ENCODE results near the gene SLC25A6.
"Not testable (repeated sequence)": the region's sequence is repeated elsewhere in the genome, so short reads cannot be mapped to it uniquely, and the experiment has no call there.

The SLC25A6 gene

GRCh38 chrX:1380672-1381233 lies 11.2 kb downstream of the SLC25A6 start:
- no peak for DNase-seq (ENCODE audit: low read depth)
- H3K4me3 ChIP-seq (ENCODE audit: low read depth, low read length) = no peak overlapping the region
- TF ChIP-seq CTCF (IDR thresholded peaks at IDR 0.05; ENCODE audit: insufficient read depth, low read depth, low read length, missing control alignments) = no peak

GRCh38 chrX:1378306-1378759 lies 13.6 kb downstream of the SLC25A6 start:
- no peak for DNase-seq (ENCODE audit: low read depth)
- no peak for TF ChIP-seq CTCF (IDR thresholded peaks at IDR 0.05; ENCODE audit: insufficient read depth, low read depth, low read length, missing control alignments)
- no peak overlapping the region for H3K4me3 ChIP-seq (ENCODE audit: low read depth, low read length)

GRCh38 chrX:1368385-1368698 lies 23.6 kb downstream of the SLC25A6 start:
- DNase-seq (ENCODE audit: low read depth) = no peak
- H3K4me3 ChIP-seq (ENCODE audit: low read depth, low read length) = no peak overlapping the region
- no peak for TF ChIP-seq CTCF (IDR thresholded peaks at IDR 0.05; ENCODE audit: insufficient read depth, low read depth, low read length, missing control alignments)

DNA sequence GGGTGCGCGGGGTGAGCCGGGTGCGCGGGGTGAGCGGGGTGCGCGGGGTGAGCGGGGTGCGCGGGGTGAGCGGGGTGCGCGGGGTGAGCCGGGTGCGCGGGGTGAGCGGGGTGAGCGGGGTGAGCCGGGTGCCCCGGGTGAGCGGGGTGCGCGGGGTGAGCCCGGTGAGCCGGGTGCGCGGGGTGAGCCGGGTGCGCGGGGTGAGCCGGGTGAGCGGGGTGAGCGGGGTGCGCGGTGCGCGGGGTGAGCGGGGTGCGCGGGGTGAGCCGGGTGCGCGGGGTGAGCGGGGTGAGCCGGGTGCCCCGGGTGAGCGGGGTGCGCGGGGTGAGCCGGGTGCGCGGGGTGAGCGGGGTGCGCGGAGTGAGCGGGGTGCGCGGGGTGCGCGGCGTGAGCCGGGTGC lies 25.6 kb downstream of the SLC25A6 start:
- DNase-seq (ENCODE audit: low read depth); H3K4me3 ChIP-seq (ENCODE audit: low read depth, low read length): not testable (repeated sequence)

DNA sequence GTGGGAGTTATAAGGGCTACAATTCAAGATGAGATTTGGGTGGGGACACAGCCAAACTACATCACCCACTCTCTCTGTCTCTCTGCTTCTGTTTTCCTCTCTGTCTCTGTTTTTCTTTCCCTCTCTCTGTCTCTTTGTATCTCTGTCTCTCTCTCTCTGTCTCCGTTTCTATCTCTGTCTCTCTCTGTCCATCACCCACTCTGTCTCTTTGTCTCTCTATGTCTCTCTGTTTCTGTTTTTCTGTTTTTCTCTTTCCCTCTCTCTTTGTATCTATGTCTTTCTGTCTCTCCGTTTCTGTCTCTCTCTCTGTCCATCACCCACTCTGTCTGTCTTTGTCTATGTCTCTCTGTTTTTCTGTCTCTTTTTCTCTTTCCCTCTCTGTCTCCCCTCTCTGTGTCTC lies 30.0 kb downstream of the SLC25A6 start:
- H3K4me3 ChIP-seq (ENCODE audit: low read depth, low read length) = no peak overlapping the region
- no peak for TF ChIP-seq CTCF (IDR thresholded peaks at IDR 0.05; ENCODE audit: insufficient read depth, low read depth, low read length, missing control alignments)
- no peak for DNase-seq (ENCODE audit: low read depth)

DNA sequence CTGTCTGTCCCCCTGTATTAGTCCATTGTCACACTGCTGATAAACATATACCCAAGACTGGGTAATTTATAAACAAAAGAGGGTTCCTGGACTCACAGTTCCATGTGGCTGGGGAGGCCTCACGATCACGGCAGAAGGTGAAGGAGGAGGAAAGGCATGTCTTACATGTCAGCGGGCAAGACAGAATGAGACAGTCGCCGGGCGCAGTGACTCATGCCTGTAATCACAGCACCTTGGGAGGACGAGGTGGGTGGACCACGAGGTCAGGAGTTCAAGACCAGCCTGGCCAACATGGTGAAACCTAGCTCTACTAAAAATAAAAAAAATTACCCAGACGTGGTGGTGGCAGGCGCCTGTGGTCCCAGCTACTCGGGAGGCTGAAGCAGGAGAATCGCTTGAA lies 30.6 kb downstream of the SLC25A6 start:
- no peak for TF ChIP-seq CTCF (IDR thresholded peaks at IDR 0.05; ENCODE audit: insufficient read depth, low read depth, low read length, missing control alignments)
- no peak overlapping the region for H3K4me3 ChIP-seq (ENCODE audit: low read depth, low read length)
- no peak for DNase-seq (ENCODE audit: low read depth)

DNA sequence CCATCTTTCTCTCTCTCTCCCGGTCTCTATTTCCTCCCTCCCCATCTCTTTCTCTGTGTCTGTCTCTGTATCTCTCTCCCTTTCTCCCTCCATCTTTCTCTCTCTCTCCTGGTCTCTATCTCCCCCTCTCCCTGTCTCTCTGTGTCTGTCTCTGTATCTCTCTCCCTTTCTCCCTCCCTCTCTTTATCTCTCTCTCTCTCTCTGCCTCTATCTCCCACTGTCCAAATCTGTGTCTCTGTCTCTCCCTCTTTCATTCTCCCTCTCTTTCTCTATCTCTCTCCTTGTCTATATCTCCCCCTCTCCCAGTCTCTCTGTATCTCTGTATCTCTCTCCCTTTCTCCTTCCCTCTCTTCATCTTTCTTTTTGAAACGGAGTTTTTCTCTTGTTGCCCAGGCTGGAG lies 31.7 kb downstream of the SLC25A6 start:
- no peak overlapping the region for H3K4me3 ChIP-seq (ENCODE audit: low read depth, low read length)
- TF ChIP-seq CTCF (IDR thresholded peaks at IDR 0.05; ENCODE audit: insufficient read depth, low read depth, low read length, missing control alignments) = no peak
- no peak for DNase-seq (ENCODE audit: low read depth)
